ENCODE results near the gene ART4.

GRCh38 chr12:14802721-14803010 lies 40.7 kb downstream of the ART4 start:
- TF ChIP-seq CTCF (IDR thresholded peaks at IDR 0.05), result no peak
- no peak for TF ChIP-seq POLR2A (IDR thresholded peaks at IDR 0.05)
